GM12878 (cell line): Measurements from ENCODE around the gene IGLON5. TPM values are rescaled to one million over a fixed set of nuclear protein-coding genes. Genes with fewer than 3 reads are reported as not detected.

ENCODE experiments used
- ATAC-seq: fragments of 200-7000 bp; cut with Tn5 transposase; 3 replicates; pipeline ENCODE4 v1.9.1; 2020; ENCODE audit warnings: mild to moderate bottlenecking, moderate library complexity
- BruUV-seq: library from RNA; stranded (reverse); fragments of 400-500 nt; replicated peaks from 2 replicates; lab custom pipeline; 2021; lab: Mats Ljungman, UMichigan
- CTCF ChIA-PET: fragments of 300-600 bp; sonication (Branson Sonifier 250); formaldehyde crosslinking; extraction: SDS; loops from one replicate; lab custom pipeline; 2021; ENCODE audit warnings: inconsistent platforms; lab: Yijun Ruan, JAX
- POLR2A ChIA-PET: fragments of 350-600 bp; formaldehyde crosslinking; extraction: SDS; loops from one replicate; lab custom pipeline; 2021; ENCODE audit warnings: inconsistent platforms; lab: Charles Lee
- RAD21 ChIA-PET: fragments of 300-600 bp; sonication (Branson Sonifier 250); formaldehyde crosslinking; loops from one replicate; lab custom pipeline; 2023; ENCODE audit warnings: antibody characterized with exemption; ENCODE audit not compliant: unreplicated experiment; lab: Charles Lee
- SMC1A ChIA-PET: fragments of 300-600 bp; sonication (Branson Sonifier 250); formaldehyde crosslinking; loops from one replicate; lab custom pipeline; 2023; ENCODE audit not compliant: unreplicated experiment, uncharacterized antibody; lab: Charles Lee
- DNase-seq: peaks from one replicate; pipeline ENCODE4 v3.0.0-alpha.2; 2011; ENCODE audit warnings: low read depth, low spot score
- FAIRE-seq: peaks from 3 replicates; lab custom pipeline; 2011; peaks lifted over from hg19 to GRCh38; lab: Jason Lieb, UNC
- H2AFZ ChIP-seq: 2 replicates; pipeline ENCODE4 v1.6.0; 2011; ENCODE audit warnings: low read depth, low read length, control low read depth; ENCODE audit not compliant: control insufficient read depth
- H3K27ac ChIP-seq: 2 replicates; pipeline ENCODE4 v1.5.1; 2011; ENCODE audit warnings: control low read depth; ENCODE audit not compliant: control insufficient read depth, insufficient read depth
- H3K27me3 ChIP-seq, 2 experiments: replicated peaks in 1 of 2; 2 replicates each; pipeline versions ENCODE4 v1.6.0 to v1.6.1; 2011; ENCODE audit warnings: low read length in 1 of 2; ENCODE audit not compliant: control insufficient read depth in 2 of 2, insufficient read depth in 2 of 2
- H3K36me3 ChIP-seq, 2 experiments: 2 replicates each; pipeline ENCODE4 v1.5.1; 2011; ENCODE audit warnings: low read length in 1 of 2; ENCODE audit not compliant: control insufficient read depth in 2 of 2, insufficient read depth in 2 of 2
- H3K4me1 ChIP-seq: 2 replicates; pipeline ENCODE4 v1.6.1; 2011; ENCODE audit warnings: mild to moderate bottlenecking, low read length, moderate library complexity, mixed read lengths; ENCODE audit not compliant: control insufficient read depth, insufficient read depth
- H3K4me2 ChIP-seq: 2 replicates; pipeline ENCODE4 v1.6.0; 2011; ENCODE audit warnings: control low read depth; ENCODE audit not compliant: control insufficient read depth, insufficient read depth
- H3K4me3 ChIP-seq: fragments of 200-600 bp; sonication (generic); 2 replicates; pipeline ENCODE4 v1.5.1; 2016
- H3K79me2 ChIP-seq: 2 replicates; pipeline ENCODE4 v1.6.0; 2011; ENCODE audit warnings: low read length; ENCODE audit not compliant: control insufficient read depth, insufficient read depth
- H3K9ac ChIP-seq: 2 replicates; pipeline ENCODE4 v1.8.0; 2011; ENCODE audit warnings: low read length, control low read depth, mixed read lengths; ENCODE audit not compliant: control insufficient read depth, insufficient read depth
- H3K9me3 ChIP-seq: replicated peaks from 3 replicates; pipeline ENCODE4 v1.5.1; 2011; ENCODE audit warnings: mild to moderate bottlenecking, low read length; ENCODE audit not compliant: control insufficient read depth, insufficient read depth
- H4K20me1 ChIP-seq: 2 replicates; pipeline ENCODE4 v1.6.0; 2011; ENCODE audit not compliant: control insufficient read depth, insufficient read depth
- CBX3 ChIP-seq: fragments of 200-600 bp; sonication (generic); IDR thresholded peaks from 2 replicates; pipeline ENCODE4 v1.6.1; 2016; ENCODE audit warnings: low read depth, borderline replicate concordance
- EP300 ChIP-seq, 2 experiments: fragments of 150-350 bp in 1 of 2; IDR thresholded peaks; 2 replicates each; pipeline ENCODE4 v1.6.1; 2011 to 2012; ENCODE audit warnings: low read depth in 2 of 2, low read length in 2 of 2, borderline replicate concordance in 1 of 2, improper control_type of control experiment in 1 of 2, inconsistent platforms in 1 of 2; ENCODE audit not compliant: control insufficient read depth in 1 of 2
- ETV6 ChIP-seq, 2 experiments: fragments of 450-650 bp in 1 of 2; IDR thresholded peaks in 1 of 2; conservative IDR thresholded peaks in 1 of 2; 2 replicates each; pipeline ENCODE4 v1.6.1; 2014; ENCODE audit warnings: antibody characterized with exemption in 1 of 2, borderline replicate concordance in 1 of 2, low read depth in 1 of 2, mild to moderate bottlenecking in 1 of 2, moderate library complexity in 1 of 2
- HDGF ChIP-seq: fragments of 450-650 bp; IDR thresholded peaks from 2 replicates; pipeline ENCODE4 v1.6.1; 2016; ENCODE audit warnings: antibody characterized with exemption
- KAT2A ChIP-seq: conservative IDR thresholded peaks from 2 replicates; pipeline ENCODE4 v1.6.1; 2011; ENCODE audit warnings: low read depth, low read length; ENCODE audit not compliant: control insufficient read depth
- MAX ChIP-seq: IDR thresholded peaks from 2 replicates; pipeline ENCODE4 v1.6.1; 2012; ENCODE audit warnings: low read depth, low read length, improper control_type of control experiment
- MEF2A ChIP-seq: IDR thresholded peaks from 2 replicates; pipeline ENCODE4 v1.6.1; 2011; ENCODE audit warnings: low read depth, mild to moderate bottlenecking, low read length, moderate library complexity; ENCODE audit not compliant: insufficient read depth
- NFYA ChIP-seq: IDR thresholded peaks from 2 replicates; pipeline ENCODE4 v1.6.1; 2011; ENCODE audit warnings: low read depth, mild to moderate bottlenecking, low read length, improper control_type of control experiment, borderline replicate concordance
- SP1 ChIP-seq: IDR thresholded peaks from one replicate; pipeline ENCODE4 v1.6.1; 2011; ENCODE audit warnings: low read depth, low read length
- TARDBP ChIP-seq: IDR thresholded peaks from 2 replicates; pipeline ENCODE4 v1.6.1; 2016; ENCODE audit warnings: borderline replicate concordance
- ZNF622 ChIP-seq: fragments of 450-650 bp; IDR thresholded peaks from 2 replicates; pipeline ENCODE4 v1.6.1; 2017; ENCODE audit warnings: mild to moderate bottlenecking, inconsistent platforms
- WGBS: methylation state at CpG from one replicate; pipeline ENCODE4 v1.1.6; 2016; ENCODE audit warnings: low lambda C conversion rate; ENCODE audit not compliant: insufficient replicate concordance, insufficient coverage; ENCODE audit errors: missing lambda C conversion rate; 5-methylcytosine and 5-hydroxymethylcytosine counted together
- in situ Hi-C: fragments of 300-500 bp; cut with MboI; formaldehyde crosslinking; loops from 9 replicates; pipeline ENCODE4 v1.14.3; 2018; ENCODE audit warnings: mixed read lengths
- intact Hi-C: fragments of 100-400 bp; cut with micrococcal nuclease; formaldehyde crosslinking; loops from one replicate; pipeline ENCODE4 v1.14.2; 2022; ENCODE audit not compliant: unreplicated experiment
- polyA plus RNA-seq, 11 experiments: library from polyadenylated mRNA; depleted of rRNA in 4 of 11; unstranded in 6 of 11; stranded (reverse) in 5 of 11; fragments of >200 nt; fragmentation: Nextera tagmentation in 4 of 11; fragmentation: Illumina TruSeq in 1 of 11; extraction: Ambion mirVana in 4 of 11; extraction: Trizol in 1 of 11; gene quantifications; 1 replicate in 1 of 11; 2 replicates in 10 of 11; pipeline versions ENCODE4 v1.2.1 to v1.2.3, GENCODE V29; 2011 to 2016; ENCODE audit warnings: inconsistent platforms in 2 of 11, missing spikeins in 2 of 11, low read depth in 1 of 11
- total RNA-seq, 4 experiments: library from RNA; depleted of rRNA in 3 of 4; stranded (reverse); fragments of >200 nt in 3 of 4; fragmentation: Illumina TruSeq in 1 of 4; extraction: Trizol in 1 of 4; gene quantifications; 2 replicates each; pipeline versions ENCODE4 v1.2.1 to v1.2.3, GENCODE V29; 2013 to 2021

IGLON5 gene
- total and polyA plus RNA-seq, 10 of the 15 experiments (the other 5 are each of a cell fraction or from before 2014, with no cell fraction given), result not detected

DNA sequence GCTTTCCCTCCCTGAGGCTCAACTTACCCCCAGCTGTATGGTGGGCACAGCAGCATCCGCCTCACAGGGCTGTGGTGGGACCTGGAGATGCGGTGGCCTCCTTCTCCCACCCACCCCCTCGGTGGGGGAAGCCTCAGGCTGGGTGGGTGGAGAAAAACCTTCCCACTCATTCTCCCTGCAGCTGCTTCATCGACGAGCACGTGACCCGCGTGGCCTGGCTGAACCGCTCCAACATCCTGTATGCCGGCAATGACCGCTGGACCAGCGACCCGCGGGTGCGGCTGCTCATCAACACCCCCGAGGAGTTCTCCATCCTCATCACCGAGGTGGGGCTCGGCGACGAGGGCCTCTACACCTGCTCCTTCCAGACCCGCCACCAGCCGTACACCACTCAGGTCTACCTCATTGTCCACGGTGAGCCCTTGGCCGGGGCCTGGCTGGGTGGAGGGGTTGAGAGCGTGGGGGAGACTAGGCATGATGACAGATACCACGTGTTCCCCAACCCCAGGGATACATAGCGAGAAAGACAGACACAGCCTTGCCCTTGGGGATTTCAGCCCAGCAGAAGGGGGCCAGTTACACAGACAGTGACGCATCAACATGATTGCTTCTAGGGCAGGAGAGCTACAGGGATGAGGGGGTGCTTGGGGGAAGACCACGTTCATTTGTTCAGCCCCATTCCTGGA, 12.2 kb downstream of the IGLON5 start (continued):
- TF ChIP-seq ETV6 (conservative IDR thresholded peaks at IDR 0.05 in 1 of 2, IDR thresholded peaks at IDR 0.05 in 1 of 2; ENCODE audit: borderline replicate concordance in 1 of 2, low read depth in 1 of 2) (no peak), CBX3 (no peak)

DNA sequence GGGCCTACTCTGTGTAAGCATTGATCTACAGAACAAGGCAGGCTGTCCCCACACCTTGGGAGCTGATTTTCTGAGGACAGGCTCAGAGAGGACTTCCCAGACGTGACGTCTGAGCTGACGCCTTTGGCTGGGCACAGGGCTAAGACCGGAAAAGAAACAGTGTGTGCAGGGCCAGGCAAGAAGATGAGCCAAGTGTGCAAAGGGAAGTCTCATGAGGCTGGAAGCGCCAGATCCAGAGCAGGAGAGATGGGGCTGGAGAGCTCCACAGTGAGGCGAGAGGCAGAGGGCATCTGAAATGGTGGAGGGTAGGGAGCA, 12.7 kb downstream of the IGLON5 start:
- ATAC-seq (no peak), FAIRE-seq (no peak), DNase-seq (no peak)
- Histone ChIP-seq H3K27ac (no peak overlapping the region), H2AFZ (no peak overlapping the region), H4K20me1 (no peaks in the 10 kb centered on the region), H3K9ac (no peak overlapping the region), H3K36me3 (no peaks in the 10 kb centered on the region), H3K79me2 (no peaks in the 10 kb centered on the region), H3K9me3 (no peaks in the 10 kb centered on the region), H3K4me2 (no peak overlapping the region), H3K4me3 (no peak overlapping the region), H3K4me1 (no peaks in the 10 kb centered on the region), H3K27me3 (no peaks in the 10 kb centered on the region; a peak in 1 of 4 replicates)
- ChIA-PET SMC1A (no interaction called here), CTCF (no interaction called here), POLR2A (no interaction called here), RAD21 (no interaction called here)
- 42% methylated on average over 6 of the region's 6 CpGs for WGBS
- no TSS peak for BruUV-seq
- intact Hi-C loops, result no loop called here
- in situ Hi-C loops, result no loop called here
- TF ChIP-seq KAT2A, result no peak
- TF ChIP-seq, all 136 proteins: peak for 0

DNA sequence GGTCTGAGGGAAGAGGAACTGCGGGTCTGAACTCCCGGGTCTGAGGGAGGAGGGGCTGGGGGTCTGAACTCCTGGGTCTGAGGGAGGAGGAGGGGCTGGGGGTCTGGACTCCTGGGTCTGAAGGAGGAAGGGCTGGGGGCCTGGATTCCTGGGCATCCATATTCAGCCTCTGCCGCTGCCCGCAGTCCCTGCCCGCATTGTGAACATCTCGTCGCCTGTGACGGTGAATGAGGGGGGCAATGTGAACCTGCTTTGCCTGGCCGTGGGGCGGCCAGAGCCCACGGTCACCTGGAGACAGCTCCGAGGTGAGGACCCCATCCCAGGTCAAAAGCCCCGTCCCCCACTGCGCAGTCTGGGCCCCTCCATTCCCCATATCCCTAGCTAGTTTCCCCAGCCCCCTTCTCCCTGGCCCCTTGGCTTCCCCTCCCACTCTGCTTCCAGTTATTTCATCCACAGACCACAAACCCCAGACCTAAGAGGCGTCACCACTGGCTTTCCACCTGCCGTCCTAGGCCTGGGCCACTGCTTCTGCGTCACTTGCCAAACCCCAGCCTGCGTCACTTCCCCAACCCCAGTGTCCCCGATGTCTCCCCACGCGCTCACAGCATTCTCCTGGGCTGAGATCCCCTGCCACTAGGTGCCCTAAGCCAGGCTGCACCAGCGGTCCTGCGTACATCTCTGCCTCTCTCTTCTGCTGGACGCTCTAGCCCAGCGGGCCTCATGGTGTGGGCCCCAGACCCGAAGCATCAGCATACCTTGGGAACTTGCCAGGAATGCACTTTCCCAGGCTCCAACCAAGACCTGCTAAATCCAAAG, 13.9 kb downstream of the IGLON5 start:
- H3K27me3 ChIP-seq, result no peaks in the 10 kb centered on the region; a peak in 1 of 4 replicates
- no TSS peak for BruUV-seq
- no peak for TF ChIP-seq SP1
- no peak for TF ChIP-seq NFYA
- TF ChIP-seq EP300 (IDR thresholded peaks at IDR 0.05; ENCODE audit: borderline replicate concordance in 1 of 2, control insufficient read depth in 1 of 2, low read depth in 2 of 2, low read length in 2 of 2), result no peak
- no peak for TF ChIP-seq TARDBP
- TF ChIP-seq ZNF622, result no peak
- no peak for TF ChIP-seq MEF2A
- TF ChIP-seq MAX, result no peak
- no peak for TF ChIP-seq HDGF
- no peaks in the 10 kb centered on the region for H3K4me1 ChIP-seq
- WGBS, result 52% methylated on average over 22 of the region's 26 CpGs
- H2AFZ ChIP-seq, result no peak overlapping the region
- H3K4me2 ChIP-seq, result no peak overlapping the region
- no peaks in the 10 kb centered on the region for H3K36me3 ChIP-seq
- SMC1A ChIA-PET, result no interaction called here
- POLR2A ChIA-PET, result no interaction called here
- RAD21 ChIA-PET, result no interaction called here
- in situ Hi-C loops (no loop called here), intact Hi-C loops (no loop called here)
- H4K20me1 ChIP-seq, result no peaks in the 10 kb centered on the region
- no peak overlapping the region for H3K9ac ChIP-seq
- H3K79me2 ChIP-seq, result no peaks in the 10 kb centered on the region
- DNase-seq (no peak), ATAC-seq (no peak), FAIRE-seq (no peak)
- H3K27ac ChIP-seq, result no peak overlapping the region
- CTCF ChIA-PET, result no interaction called here
- H3K4me3 ChIP-seq, result no peak overlapping the region
- H3K9me3 ChIP-seq, result no peaks in the 10 kb centered on the region
